Activated CD8-positive, alpha-beta memory T cell treated with anti-CD3 and anti-CD28 coated beads, Interleukin-2, amount 50 U/mL, for 1 hour (primary cell): Measurements from ENCODE around the gene BICC1.

ENCODE experiments used
- DNase-seq: peaks from one replicate; pipeline ENCODE4 v3.0.0-alpha.2; 2020; ENCODE audit errors: extremely low read depth

The BICC1 gene

DNA sequence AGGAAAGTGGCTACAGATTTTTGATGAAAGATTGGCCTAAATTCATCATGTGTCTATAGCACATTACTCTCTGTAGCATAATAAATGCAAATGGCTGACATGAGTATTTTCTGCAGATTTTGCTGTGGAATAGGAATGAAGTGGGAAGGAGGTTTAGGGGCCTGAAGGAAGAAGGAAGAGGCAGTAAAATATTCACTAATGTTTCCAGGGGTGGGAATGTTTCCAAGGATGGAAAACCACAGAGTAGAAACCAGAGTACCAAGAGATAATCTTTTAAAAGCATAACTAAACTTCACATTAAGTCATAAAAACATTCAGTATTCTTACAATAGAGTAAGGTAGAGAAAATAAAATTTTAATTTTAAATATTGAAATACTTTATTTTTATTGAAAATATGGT, 267.8 kb downstream of the BICC1 start:
- no peak for DNase-seq

- no peak for DNase-seq
Observed at GRCh38 chr10:58781873-58782488, 269.3 kb downstream of the BICC1 start.

DNA sequence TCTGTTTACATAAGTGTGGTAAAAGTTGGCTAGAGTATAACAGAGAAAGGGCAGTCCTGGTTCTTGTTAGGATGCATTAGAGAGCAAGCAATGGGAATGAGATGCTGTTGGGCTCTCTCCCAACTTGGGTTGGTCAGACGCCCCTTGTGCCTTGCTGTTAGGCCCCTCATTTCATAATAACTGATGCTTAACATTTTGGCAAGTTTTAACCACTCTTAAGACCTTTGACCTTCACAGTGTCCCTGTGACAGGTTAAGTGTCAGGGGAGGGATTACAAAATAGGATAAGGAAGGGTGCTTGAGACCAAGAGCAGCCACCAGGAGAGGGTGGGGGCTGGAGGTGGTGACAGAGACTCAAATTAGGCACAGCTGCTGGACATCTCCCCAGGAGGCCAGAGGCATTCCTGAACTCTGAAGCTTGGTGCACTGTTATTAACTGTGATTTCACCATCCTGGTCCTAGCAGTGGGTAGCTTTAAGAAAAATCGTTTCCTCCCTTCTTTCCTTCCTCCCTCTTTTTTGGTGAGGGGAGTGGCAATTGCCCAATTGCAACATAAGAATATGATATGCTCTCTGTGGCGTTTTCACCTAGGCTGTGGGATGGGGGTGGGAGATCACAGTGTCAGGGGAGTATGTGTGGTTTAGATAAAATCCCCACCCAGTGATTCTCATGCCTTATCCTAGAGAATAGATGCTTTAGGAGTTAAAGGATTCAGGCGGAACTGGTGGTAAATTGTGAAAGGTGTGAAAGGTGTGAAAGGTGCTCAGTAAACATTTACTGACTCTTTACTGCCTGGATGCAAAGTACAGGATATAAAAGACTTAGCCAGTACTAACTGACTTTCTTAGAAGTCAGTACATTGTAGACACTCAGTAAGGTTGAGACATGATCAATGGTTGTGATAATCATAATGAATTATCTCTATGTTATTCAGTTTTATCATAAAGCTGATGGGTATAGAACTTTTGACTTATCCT, 270.5 kb downstream of the BICC1 start:
- DNase-seq: no peak

- DNase-seq: no peak
Observed at GRCh38 chr10:58784361-58784760, 271.7 kb downstream of the BICC1 start.

DNA sequence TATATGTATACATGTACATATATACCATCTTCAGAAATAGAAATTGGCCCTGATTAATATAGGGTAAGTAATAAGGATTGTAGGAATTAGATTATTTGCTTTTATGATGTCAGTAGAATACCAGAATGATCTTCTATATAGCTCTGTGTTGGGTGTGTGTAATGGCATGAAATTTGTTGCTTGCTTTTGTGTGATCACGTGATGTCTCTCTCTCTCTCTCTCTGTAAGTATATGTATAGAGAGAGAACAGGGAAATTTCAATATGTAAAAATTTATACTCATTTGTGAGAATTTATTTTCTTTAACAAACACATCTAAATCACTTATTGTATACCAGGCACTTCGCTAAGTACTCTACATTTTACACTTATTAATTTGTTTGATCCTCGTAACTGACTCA, 272.7 kb downstream of the BICC1 start:
- no peak for DNase-seq

DNA sequence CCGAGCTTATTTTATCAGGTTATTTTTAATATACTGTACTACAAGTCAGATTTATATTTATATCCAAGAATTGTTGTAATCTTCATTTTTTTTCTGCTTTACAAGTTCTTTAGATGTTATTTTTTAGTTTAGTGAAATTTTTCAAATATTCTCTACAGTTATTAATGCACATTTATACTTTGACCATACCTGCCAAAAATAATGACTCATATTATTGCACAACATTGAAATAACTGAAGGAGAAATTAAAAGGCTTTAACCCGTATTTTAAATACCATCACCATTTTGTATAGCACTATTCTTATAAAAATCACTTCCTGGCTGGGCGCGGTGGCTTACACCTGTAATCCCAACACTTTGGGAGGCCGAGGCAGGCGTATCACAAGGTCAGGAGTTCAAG, 278.5 kb downstream of the BICC1 start:
- DNase-seq: no peak

DNA sequence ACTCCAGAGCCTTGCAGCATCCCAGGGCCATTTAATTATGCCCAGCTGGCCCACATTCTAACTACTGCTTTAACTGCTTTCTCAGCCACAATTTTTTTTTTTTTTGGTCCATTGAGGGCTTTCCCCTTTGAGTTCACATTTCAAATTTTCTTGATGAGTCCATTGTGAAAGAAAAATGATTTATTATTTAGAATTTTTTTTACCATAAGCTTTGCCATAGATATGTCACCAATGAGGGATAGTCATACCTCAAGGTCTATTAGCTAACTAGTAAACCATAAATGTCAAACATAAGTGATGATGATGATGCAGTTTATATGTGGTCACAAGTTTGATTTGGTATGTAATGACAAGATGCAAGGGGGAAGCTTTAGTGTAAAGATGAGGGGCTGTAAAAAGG, 282.9 kb downstream of the BICC1 start:
- DNase-seq: no peak

DNA sequence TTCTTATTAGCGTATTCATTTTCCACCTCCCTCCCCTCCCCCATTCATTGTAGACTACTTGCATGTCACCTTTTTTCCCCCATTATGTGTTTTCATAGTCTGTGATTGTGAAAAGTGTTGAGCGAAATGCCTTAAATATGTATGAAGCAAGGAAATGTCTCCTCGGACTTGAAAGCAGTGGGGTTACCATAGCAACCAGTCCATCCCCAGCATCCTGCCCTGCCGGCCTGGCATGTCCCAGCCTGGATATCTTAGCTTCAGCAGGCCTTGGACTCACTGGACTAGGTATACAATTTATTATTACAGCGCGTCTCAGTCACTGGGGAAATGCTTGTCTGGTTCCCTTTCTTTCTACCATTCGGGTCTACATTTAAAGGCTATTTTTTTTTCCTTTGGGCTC, 283.6 kb downstream of the BICC1 start:
- no peak for DNase-seq

GRCh38 chr10:58796824-58797223, 284.2 kb downstream of the BICC1 start:
- no peak for DNase-seq

GRCh38 chr10:58797356-58797755, 284.7 kb downstream of the BICC1 start:
- no peak for DNase-seq

DNA sequence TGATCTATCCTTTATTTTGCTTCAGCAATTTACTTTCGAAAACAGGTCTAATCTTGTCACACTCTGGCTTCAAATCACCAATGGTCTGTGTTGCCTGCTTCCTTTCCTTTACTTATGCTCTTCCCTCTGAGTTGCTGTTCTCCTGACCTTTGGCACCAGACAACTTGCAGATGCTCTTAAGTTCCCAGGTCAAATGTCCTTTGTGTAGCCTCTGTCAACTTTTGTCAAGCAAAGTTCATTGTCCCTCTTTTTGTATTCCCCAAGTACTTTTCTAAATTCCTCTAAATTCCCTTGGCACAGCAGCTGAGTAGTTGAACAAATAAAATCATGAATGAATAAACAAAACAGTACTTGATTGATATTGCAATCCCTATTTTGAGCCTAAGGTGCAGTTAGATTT, 289.4 kb downstream of the BICC1 start:
- no peak for DNase-seq

DNA sequence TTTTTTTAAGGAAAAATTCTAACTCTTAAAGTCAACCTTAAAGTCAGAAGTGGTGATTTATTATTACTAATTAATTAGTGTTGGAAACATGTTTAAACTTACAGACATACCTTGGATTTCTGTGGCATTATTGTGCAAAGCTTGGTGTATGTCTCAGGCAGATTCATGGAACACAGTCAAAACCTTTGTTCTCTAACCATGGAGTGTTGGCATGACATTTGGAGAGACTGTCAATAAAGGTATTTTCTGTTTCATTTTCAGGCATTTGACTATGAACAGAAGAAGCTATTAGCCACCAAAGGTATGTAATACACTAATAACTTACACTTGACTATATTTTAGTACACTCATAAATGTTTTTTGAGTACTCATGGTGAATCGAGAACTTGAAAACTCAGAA, 293.7 kb downstream of the BICC1 start:
- DNase-seq: no peak

DNA sequence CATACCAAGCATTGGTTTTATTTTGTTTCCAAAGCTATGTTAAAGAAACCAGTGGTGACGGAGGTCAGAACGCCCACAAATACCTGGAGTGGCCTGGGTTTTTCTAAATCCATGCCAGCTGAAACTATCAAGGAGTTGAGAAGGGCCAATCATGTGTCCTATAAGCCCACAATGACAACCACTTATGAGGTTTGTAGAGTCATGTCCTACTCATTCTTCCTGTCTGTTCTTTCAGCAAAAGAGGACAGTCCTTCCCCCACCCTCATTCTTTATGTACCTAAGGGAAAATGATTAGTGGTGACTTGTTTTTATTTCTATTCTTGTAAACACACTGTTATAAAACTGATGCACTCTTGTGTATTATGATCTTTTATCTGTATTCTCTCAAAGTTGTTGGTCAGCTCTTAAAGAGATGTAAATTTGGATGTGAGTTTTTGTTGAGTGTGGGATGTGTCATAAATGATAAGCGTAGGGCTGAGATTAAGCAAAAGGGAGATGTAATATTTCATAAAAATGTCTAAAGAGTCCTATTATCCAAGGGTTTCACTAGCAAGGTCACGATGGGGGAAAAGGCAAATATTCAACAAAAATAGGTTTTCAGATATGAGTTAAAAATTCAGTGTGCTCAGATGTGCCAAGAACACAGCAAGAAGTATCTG, 294.4 kb downstream of the BICC1 start:
- DNase-seq: no peak

DNA sequence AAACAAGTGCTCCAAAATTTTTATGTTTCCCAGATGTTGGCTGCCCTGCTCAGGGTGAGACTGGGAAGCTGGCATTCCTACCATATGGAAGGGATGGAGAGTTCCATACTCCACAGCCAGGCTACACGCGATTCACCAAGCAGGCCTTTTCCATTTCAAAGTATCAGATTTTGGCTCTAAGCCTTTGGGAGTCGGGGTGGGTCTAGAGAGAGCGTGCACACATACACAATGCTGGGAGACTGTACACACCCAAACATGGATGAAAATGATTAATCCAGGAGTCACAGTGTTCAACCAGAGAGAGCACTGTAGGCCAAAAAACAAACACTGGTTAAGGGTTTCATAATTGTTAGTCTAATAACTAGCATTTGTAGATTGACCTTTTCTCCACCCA, 295.0 kb downstream of the BICC1 start:
- DNase-seq: no peak

DNA sequence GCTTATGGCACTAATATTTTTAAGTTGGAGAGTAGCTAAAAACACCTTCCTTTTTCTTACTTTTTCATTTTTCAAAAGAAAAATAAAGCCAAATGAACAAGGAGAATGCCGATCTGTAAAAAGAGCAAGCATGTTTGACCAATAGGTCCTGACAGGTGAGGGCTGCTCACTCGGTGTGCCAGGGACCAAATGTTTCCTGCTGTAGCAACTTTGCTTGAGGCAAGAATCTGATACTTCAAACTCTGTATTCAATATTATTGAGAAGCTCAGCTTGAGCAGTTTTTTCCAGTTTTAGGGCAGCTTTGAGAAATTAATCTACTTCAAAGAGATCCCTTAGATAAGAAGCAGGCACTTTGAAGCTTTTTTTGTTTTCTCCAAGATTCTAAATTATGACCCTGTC, 298.1 kb downstream of the BICC1 start:
- no peak for DNase-seq

- no peak for DNase-seq
Observed at GRCh38 chr10:58813573-58813972, 300.9 kb downstream of the BICC1 start.

DNA sequence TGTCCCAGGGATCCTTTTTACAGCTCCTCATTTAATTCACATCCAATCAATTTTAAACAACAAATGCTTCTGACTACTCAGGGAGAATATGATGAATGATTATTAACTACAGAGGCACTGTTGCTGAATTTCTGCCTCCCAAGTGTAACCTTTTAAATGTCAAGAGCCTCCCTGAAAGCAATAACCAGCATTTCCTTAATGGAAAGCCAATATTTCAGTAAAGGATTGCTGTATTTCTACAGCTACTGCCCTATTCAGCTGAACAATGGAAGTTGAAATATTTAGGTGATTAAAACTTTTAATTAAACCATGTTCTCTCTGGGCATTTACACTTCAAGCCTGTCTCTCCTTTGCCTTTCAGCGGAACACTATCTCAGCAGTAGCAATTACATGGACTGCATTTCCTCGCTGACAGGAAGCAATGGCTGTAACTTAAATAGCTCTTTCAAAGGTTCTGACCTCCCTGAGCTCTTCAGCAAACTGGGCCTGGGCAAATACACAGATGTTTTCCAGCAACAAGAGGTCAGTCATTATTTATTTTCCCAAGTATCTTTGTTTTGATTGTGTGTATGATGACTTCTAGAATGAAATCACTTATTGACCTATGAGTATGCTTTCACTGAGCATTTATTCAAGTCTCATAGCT, 304.7 kb downstream of the BICC1 start:
- no peak for DNase-seq

DNA sequence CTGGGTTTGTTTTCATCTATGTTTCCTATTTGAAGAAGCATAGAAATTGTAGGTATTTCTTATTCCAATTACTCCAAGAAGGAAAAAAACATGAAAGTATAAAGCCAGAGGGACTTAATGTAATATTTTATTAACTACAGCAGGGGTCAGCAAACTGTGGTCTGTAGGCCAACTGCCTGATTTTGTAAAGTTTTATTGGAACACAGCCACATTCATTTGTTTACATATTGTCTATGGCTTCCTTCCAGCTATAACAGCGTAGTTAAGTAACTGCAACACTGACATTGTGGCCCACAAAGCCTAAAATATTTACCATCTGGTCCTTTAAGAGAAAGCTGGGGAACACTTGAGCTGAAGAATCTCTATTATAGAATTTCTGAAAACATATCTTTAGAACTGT, 306.2 kb downstream of the BICC1 start:
- DNase-seq: no peak

DNA sequence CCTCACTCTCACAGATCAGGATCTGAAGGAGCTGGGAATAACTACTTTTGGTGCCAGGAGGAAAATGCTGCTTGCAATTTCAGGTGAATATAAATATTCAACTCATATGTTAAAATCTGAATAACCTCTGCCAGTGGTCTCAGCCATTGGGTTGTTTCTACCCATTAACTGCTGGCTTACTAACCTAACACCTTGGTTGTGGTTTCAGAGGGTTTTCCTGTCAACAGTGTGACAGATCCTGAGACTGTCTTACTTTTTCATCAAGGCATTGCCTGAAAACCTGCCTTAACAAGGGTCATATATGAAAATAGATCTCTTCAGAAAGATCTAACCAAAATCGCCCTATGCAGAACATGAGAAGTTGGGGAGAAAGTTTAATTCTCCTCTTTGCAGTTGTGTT, 307.7 kb downstream of the BICC1 start:
- no peak for DNase-seq

GRCh38 chr10:58820861-58821751, 308.4 kb downstream of the BICC1 start:
- DNase-seq: no peak

- DNase-seq: no peak
Observed at GRCh38 chr10:58821752-58822056, 309.0 kb downstream of the BICC1 start.
